Breast epithelium (tissue), 4 donors: ENCODE measurements around the gene HSPG2. TPM values are rescaled to one million over a fixed set of nuclear protein-coding genes. Genes with fewer than 3 reads are reported as not detected.

Experiments used
- DNase-seq, 2 donors: peaks; one replicate each; pipeline ENCODE4 v3.0.0-alpha.2; 2019; ENCODE audit warnings: low spot score in 2 of 2
- H3K27ac ChIP-seq, 2 donors: fragments of 200-600 bp; sonication (generic) in 1 of 2; one replicate each; pipeline ENCODE4 v1.5.1; 2016 to 2019; ENCODE audit warnings: mild to moderate bottlenecking in 1 of 2
- H3K27me3 ChIP-seq, 2 donors: fragments of 200-600 bp; sonication (generic) in 1 of 2; one replicate each; pipeline versions ENCODE4 v1.5.1 to v1.6.0; 2017 to 2019; ENCODE audit warnings: control low read depth in 1 of 2, mild to moderate bottlenecking in 1 of 2
- H3K36me3 ChIP-seq: fragments of 200-600 bp; one replicate; pipeline ENCODE4 v1.5.1; 2019
- H3K4me1 ChIP-seq, 2 donors: fragments of 200-600 bp; sonication (generic); one replicate each; pipeline ENCODE4 v1.5.1; 2016 to 2019; ENCODE audit warnings: control low read depth in 1 of 2
- H3K4me3 ChIP-seq, 3 donors: fragments of 200-600 bp; sonication (generic); 1 replicate in 2 of 3; 2 replicates in 1 of 3; pipeline ENCODE4 v1.5.1; 2016 to 2019; ENCODE audit warnings: mild to moderate bottlenecking in 3 of 3, moderate library complexity in 2 of 3
- H3K9me3 ChIP-seq, 2 donors: fragments of 200-600 bp; sonication (generic) in 1 of 2; one replicate each; pipeline ENCODE4 v1.5.1; 2016 to 2019; ENCODE audit warnings: control low read depth in 1 of 2
- POLR2A ChIP-seq: fragments of 450-650 bp; IDR thresholded peaks from one replicate; pipeline ENCODE4 v1.6.1; 2016; ENCODE audit warnings: antibody characterized with exemption, mild to moderate bottlenecking, moderate library complexity
- POLR2AphosphoS5 ChIP-seq, 3 donors: sonication (generic); formaldehyde crosslinking; IDR thresholded peaks; one replicate each; pipeline ENCODE4 v1.6.1; 2017; ENCODE audit warnings: antibody characterized with exemption in 3 of 3
- intact Hi-C: fragments of 100-400 bp; cut with DNase I; formaldehyde crosslinking; loops from one replicate; pipeline ENCODE4 v1.15.1; 2023; ENCODE audit warnings: low total_unique reads
- total RNA-seq, 3 donors: library from RNA; depleted of rRNA; stranded (reverse); fragments of >200 nt; gene quantifications; one replicate each; pipeline ENCODE4 v1.1.0, GENCODE V29; 2016
- TF ChIP-seq, protein P1 (sequence below), 3 donors: fragments of 450-650 bp; IDR thresholded peaks; one replicate each; pipeline ENCODE4 v1.5.1; 2016 to 2017; ENCODE audit warnings: antibody characterized with exemption in 3 of 3, mild to moderate bottlenecking in 3 of 3, moderate library complexity in 3 of 3

HSPG2 gene
- total RNA-seq, 3 donors from 2014 or later = 48.3 to 219 (median 95.0) TPM

DNA sequence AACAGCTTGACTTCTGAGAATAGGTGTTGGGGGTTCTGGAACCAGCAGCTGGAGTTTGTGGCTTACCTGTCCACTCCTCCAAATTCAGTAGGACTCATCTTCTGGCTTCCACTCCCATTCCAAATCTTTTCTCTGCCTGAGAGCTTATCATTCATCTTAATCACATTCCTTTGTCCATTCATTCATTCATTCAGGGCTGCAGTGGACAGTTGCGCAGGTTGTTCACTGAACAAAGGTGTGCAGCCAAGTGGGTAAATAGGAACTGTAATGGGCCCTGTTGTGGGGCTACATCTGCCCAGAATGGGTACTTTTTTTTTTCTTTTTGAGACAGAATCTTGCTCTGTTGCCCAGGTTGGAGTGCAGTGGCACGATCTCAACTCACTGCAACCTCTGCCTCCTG, 3.4 kb upstream of the HSPG2 start:
- H3K4me1 ChIP-seq = peaks cover 13 to 24% of the 10 kb centered on the region in 2 donors
- intact Hi-C loops = no loop called here

DNA sequence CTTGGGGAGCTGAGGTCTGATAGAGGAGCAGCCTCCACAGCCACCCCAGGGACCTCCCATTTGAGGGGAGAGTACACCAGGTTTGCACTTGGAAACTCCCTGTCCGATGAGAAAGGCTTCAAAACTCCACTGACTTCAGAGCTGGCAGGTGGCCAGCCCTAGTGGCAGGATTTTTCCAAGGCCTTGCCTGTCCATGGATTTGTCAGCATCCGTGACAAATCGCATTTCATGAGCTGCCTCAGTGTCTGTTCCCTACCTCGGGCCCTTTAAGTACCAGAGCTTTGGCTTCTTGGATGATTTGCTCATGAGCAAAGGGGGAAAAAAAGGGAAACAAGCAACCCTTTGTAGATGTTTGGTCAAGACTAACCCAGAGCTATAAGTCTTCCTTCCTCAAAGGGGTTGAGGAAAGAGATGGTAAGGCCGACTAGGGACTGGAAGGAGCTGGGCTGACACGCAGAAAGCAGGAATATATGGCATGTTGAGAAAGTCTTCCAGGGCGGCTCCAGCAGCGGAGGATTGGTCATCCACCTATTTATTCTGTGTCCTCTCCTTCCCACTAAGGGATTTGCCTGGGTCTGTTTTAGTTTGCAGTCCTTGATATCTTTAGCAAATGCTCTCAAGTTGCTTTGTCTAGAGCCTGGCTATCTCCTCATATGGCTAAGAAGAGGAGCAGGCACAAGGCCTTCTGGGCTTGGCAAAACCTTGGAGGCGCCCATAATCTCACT, 2.7 kb upstream of the HSPG2 start:
- TF ChIP-seq, protein P1, sequence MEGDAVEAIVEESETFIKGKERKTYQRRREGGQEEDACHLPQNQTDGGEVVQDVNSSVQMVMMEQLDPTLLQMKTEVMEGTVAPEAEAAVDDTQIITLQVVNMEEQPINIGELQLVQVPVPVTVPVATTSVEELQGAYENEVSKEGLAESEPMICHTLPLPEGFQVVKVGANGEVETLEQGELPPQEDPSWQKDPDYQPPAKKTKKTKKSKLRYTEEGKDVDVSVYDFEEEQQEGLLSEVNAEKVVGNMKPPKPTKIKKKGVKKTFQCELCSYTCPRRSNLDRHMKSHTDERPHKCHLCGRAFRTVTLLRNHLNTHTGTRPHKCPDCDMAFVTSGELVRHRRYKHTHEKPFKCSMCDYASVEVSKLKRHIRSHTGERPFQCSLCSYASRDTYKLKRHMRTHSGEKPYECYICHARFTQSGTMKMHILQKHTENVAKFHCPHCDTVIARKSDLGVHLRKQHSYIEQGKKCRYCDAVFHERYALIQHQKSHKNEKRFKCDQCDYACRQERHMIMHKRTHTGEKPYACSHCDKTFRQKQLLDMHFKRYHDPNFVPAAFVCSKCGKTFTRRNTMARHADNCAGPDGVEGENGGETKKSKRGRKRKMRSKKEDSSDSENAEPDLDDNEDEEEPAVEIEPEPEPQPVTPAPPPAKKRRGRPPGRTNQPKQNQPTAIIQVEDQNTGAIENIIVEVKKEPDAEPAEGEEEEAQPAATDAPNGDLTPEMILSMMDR (IDR thresholded peaks at IDR 0.05) = peak; percentile 45 to 77 (median 57)
- TF ChIP-seq POLR2AphosphoS5 (IDR thresholded peaks at IDR 0.05) (peak; percentile 61 to 74 (median 64)), POLR2A (no peak)
- Histone ChIP-seq H3K36me3 (no peaks in the 10 kb centered on the region), H3K27me3 (no peaks in the 10 kb centered on the region), H3K27ac (peak overlapping the region; percentile 87 to 94), H3K4me3 (no peak overlapping the region), H3K9me3 (no peaks in the 10 kb centered on the region), H3K4me1 (peaks cover 13 to 24% of the 10 kb centered on the region in 2 donors)
- intact Hi-C loops = no loop called here
- peak; percentile 83 to 86 for DNase-seq

More for the DNA sequence above, 3.4 kb upstream of the HSPG2 start:
- no peaks in the 10 kb centered on the region for H3K27me3 ChIP-seq
- H3K27ac ChIP-seq = peak overlapping the region; percentile 87 to 94
- DNase-seq = no peak
- no peak for TF ChIP-seq POLR2AphosphoS5 (IDR thresholded peaks at IDR 0.05)
- no peaks in the 10 kb centered on the region for H3K36me3 ChIP-seq
- H3K9me3 ChIP-seq = no peaks in the 10 kb centered on the region
- no peak overlapping the region for H3K4me3 ChIP-seq

DNA sequence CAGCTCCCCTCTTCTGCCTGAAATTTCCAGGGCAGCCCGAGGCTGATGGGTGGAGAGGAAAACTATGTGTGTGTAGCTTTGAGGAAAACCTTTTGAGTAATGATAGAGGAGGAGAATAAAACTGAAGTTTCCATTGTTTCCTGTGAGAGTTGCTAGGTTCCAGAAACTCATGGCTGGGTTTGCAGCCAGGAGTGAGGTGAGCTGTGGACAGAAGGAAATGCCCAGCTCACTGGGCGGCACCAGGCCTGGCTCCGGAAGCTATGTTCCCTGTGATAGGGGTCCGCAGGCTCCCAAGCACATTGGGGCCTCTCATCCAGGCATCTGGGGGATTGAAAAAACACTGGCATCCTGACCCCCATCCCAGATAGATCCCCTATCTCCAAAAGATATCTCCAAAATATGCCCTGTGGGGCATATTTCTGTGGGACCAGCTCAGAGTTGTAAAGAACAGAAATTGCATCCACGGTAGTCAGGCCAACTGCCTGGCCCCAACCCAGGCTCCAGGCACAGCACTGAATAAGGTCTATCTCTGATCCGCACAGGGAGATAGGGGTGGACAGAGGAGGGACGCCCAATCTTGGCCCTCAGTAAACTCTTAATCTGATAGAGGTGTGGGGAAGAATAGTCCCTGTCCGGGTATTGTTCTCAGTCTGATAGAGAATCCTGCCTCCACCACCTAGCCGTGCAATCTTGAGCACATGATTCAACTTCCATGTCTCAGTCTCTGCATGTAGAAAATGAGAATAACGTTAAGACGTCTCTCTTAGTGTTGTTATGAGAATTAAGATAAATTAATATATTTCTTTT, 1.8 kb upstream of the HSPG2 start:
- peak in 1 of 2 donors; percentile 66 for DNase-seq
- no peaks in the 10 kb centered on the region for H3K36me3 ChIP-seq
- no peaks in the 10 kb centered on the region for H3K27me3 ChIP-seq
- no peak overlapping the region for H3K4me3 ChIP-seq
- peak overlapping the region; percentile 87 to 94 for H3K27ac ChIP-seq
- no peaks in the 10 kb centered on the region for H3K9me3 ChIP-seq
- TF ChIP-seq POLR2AphosphoS5 (IDR thresholded peaks at IDR 0.05) = peak in 1 of 3 donors; percentile 17
- no peak for TF ChIP-seq POLR2A
- intact Hi-C loops = no loop called here
- H3K4me1 ChIP-seq = peaks cover 20 to 24% of the 10 kb centered on the region in 2 donors

DNA sequence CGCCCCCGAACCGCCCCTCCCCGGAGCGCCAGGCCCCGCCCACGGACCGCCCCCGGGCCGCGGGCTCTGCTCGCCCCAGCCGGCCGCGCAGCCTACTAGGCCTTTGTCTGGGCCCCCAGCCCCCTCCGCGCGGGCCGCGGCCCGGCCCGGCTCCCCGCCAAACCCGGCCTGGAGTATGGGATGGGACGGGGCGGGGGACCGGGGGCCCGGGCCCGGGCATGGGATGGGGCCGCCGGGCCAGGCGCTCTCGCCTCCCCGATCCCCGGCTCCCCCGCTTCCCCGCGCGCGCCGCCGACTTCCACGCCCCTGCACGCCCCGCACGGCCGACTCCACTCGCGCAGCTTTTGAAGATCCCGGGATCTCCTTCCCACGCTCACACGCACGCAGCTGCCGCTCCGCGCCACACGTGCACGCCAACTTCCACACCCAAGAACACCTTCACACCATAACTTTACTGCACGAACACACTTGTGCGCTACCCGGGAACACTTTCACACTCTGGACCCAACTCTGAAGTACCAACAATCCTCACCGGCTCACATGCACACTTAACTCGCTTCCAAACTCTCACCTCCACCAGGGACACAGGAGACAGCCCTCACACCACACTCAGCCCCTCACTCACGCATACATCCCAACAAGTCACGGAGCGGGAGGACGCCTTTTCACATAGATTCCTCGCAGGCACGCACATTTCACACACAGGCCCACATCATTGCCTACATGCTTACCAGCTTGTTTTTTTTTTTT, 437 bp upstream of the HSPG2 start:
- DNase-seq = peak; percentile 75 to 82
- H3K4me1 ChIP-seq = peaks cover 25 to 29% of the 10 kb centered on the region in 2 donors
- intact Hi-C loops = no loop called here
- H3K36me3 ChIP-seq = no peaks in the 10 kb centered on the region
- no peaks in the 10 kb centered on the region for H3K27me3 ChIP-seq
- H3K4me3 ChIP-seq = peak overlapping the region; percentile 45 to 91 (median 72)
- TF ChIP-seq POLR2A (no peak), POLR2AphosphoS5 (IDR thresholded peaks at IDR 0.05) (peak in 2 of 3 donors; percentile 8 to 29)
- TF ChIP-seq, protein P1 (IDR thresholded peaks at IDR 0.05) = no peak
- no peaks in the 10 kb centered on the region for H3K9me3 ChIP-seq
- H3K27ac ChIP-seq = peak overlapping the region; percentile 87 to 94

DNA sequence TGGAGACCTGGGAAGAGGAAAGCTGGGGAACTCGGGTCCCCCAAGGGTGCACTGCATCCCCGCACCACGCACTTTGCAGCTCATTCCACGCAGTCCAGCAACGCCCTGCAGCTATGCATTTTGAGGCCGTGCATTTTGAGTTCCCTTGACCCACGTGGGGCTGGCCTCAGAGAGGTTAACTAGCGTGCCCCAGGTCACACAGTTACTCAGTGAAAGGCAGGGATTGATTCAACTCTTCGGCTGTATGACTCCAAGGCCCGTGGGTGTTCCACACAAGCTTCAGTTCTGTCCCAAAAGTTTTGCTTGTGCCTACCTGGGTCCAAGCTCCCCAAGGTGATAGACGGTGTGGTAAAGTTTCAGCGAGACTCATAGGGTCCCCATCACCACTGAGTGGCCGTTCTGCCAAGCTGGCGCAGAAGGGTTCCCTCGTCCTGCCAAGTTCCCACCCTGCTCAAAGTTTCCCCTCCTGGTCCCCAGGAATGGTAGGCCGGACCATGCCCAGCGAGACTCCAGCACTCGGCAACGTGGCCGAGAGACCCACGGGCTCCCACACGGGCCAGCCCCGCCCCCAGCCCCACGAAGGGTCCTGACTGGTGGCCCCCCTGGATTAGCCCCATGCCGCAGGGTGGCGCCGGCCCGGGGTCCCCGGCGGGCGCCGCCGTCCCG, 611 bp downstream of the HSPG2 start:
- Histone ChIP-seq H3K36me3 (no peaks in the 10 kb centered on the region), H3K27me3 (no peaks in the 10 kb centered on the region), H3K4me1 (peaks cover 34 to 37% of the 10 kb centered on the region in 2 donors), H3K9me3 (no peaks in the 10 kb centered on the region), H3K4me3 (peak overlapping the region; percentile 72 to 91 (median 86)), H3K27ac (peak overlapping the region; percentile 88 to 94)
- no peak for TF ChIP-seq POLR2AphosphoS5 (IDR thresholded peaks at IDR 0.05)
- no peak for TF ChIP-seq POLR2A
- TF ChIP-seq, protein P1 (IDR thresholded peaks at IDR 0.05) = no peak
- DNase-seq = no peak
- intact Hi-C loops = no loop called here
